GM12878 (cell line): ENCODE results near the gene SCAANT1. TPM values are rescaled to one million over a fixed set of nuclear protein-coding genes. Genes with fewer than 3 reads are reported as not detected.
A peak's percentile ranks its signal among the peaks of the same experiment; 100 is the strongest.

Experiments
- BCL3 ChIP-seq: IDR thresholded peaks from 2 replicates; pipeline ENCODE4 v1.6.1; 2011; ENCODE audit warnings: borderline replicate concordance, low read depth, mild to moderate bottlenecking, moderate library complexity, low read length; ENCODE audit not compliant: insufficient read depth, poor library complexity, severe bottlenecking
- BMI1 ChIP-seq: fragments of 450-650 bp; IDR thresholded peaks from 2 replicates; pipeline ENCODE4 v1.6.1; 2016; ENCODE audit warnings: mild to moderate bottlenecking, moderate library complexity, borderline replicate concordance
- CBFB ChIP-seq: IDR thresholded peaks from 2 replicates; pipeline ENCODE4 v1.6.1; 2016; ENCODE audit warnings: antibody characterized with exemption, low read depth
- CHD2 ChIP-seq: IDR thresholded peaks from 2 replicates; pipeline ENCODE4 v1.6.1; 2011; ENCODE audit warnings: low read depth, low read length, improper control_type of control experiment, borderline replicate concordance
- CREB1 ChIP-seq: IDR thresholded peaks from 2 replicates; pipeline ENCODE4 v1.6.1; 2012; ENCODE audit warnings: low read depth, mild to moderate bottlenecking, inconsistent platforms
- DPF2 ChIP-seq: fragments of 450-650 bp; IDR thresholded peaks from 2 replicates; pipeline ENCODE4 v1.6.1; 2017; ENCODE audit warnings: mild to moderate bottlenecking
- E2F4 ChIP-seq: IDR thresholded peaks from 2 replicates; pipeline ENCODE4 v1.6.1; 2012; ENCODE audit warnings: low read depth, low read length, improper control_type of control experiment
- E2F8 ChIP-seq: fragments of 450-650 bp; IDR thresholded peaks from 2 replicates; pipeline ENCODE4 v1.6.1; 2018; ENCODE audit warnings: mild to moderate bottlenecking, low read depth, moderate library complexity; ENCODE audit not compliant: partially characterized antibody
- FOXM1 ChIP-seq: IDR thresholded peaks from 2 replicates; pipeline ENCODE4 v1.6.1; 2012; ENCODE audit warnings: low read depth, mild to moderate bottlenecking, inconsistent platforms, low read length, moderate library complexity
- HCFC1 ChIP-seq: fragments of 150-350 bp; IDR thresholded peaks from 2 replicates; pipeline ENCODE4 v1.6.1; 2014; ENCODE audit warnings: low read length
- IKZF1 ChIP-seq: fragments of 450-650 bp; conservative IDR thresholded peaks from 2 replicates; pipeline ENCODE4 v1.6.1; 2017; ENCODE audit warnings: antibody characterized with exemption, mild to moderate bottlenecking
- MXI1 ChIP-seq: fragments of 150-350 bp; IDR thresholded peaks from 2 replicates; pipeline ENCODE4 v1.6.1; 2011; ENCODE audit warnings: low read depth, mild to moderate bottlenecking, inconsistent platforms, low read length, improper control_type of control experiment
- MYC ChIP-seq: IDR thresholded peaks from 2 replicates; pipeline ENCODE4 v1.6.1; 2011; ENCODE audit warnings: mild to moderate bottlenecking, low read length, moderate library complexity, inconsistent platforms; ENCODE audit not compliant: insufficient read depth, insufficient replicate concordance, insufficient read length, severe bottlenecking
- NBN ChIP-seq: fragments of 450-650 bp; IDR thresholded peaks from 2 replicates; pipeline ENCODE4 v1.6.1; 2016
- NFIC ChIP-seq: IDR thresholded peaks from 2 replicates; pipeline ENCODE4 v1.6.1; 2012; ENCODE audit warnings: low read depth, mild to moderate bottlenecking, inconsistent platforms, low read length, moderate library complexity
- NFYB ChIP-seq: IDR thresholded peaks from 2 replicates; pipeline ENCODE4 v1.6.1; 2011; ENCODE audit warnings: low read depth, mild to moderate bottlenecking, low read length, improper control_type of control experiment, moderate library complexity; ENCODE audit not compliant: insufficient read depth
- NRF1 ChIP-seq: conservative IDR thresholded peaks from 2 replicates; pipeline ENCODE4 v1.6.1; 2011; ENCODE audit warnings: mild to moderate bottlenecking, low read depth, low read length, improper control_type of control experiment
- POLR2A ChIP-seq: IDR thresholded peaks from 2 replicates; pipeline ENCODE4 v1.6.1; 2011; ENCODE audit warnings: low read depth, mild to moderate bottlenecking, low read length
- POLR2AphosphoS2 ChIP-seq: IDR thresholded peaks from 2 replicates; pipeline ENCODE4 v1.6.1; 2011; ENCODE audit warnings: low read depth, mild to moderate bottlenecking, low read length, improper control_type of control experiment, moderate library complexity
- RAD21 ChIP-seq: IDR thresholded peaks from 2 replicates; pipeline ENCODE4 v1.6.1; 2011; ENCODE audit warnings: mild to moderate bottlenecking, low read depth, low read length, moderate library complexity; ENCODE audit not compliant: insufficient read depth
- SUPT20H ChIP-seq: IDR thresholded peaks from 2 replicates; pipeline ENCODE4 v1.6.1; 2011; ENCODE audit warnings: low read depth, mild to moderate bottlenecking, low read length, moderate library complexity, borderline replicate concordance; ENCODE audit not compliant: control insufficient read depth
- TARDBP ChIP-seq: IDR thresholded peaks from 2 replicates; pipeline ENCODE4 v1.6.1; 2016; ENCODE audit warnings: borderline replicate concordance
- ZNF207 ChIP-seq: fragments of 450-650 bp; IDR thresholded peaks from 2 replicates; pipeline ENCODE4 v1.6.1; 2014; ENCODE audit warnings: antibody characterized with exemption, mild to moderate bottlenecking, borderline replicate concordance
- polyA plus RNA-seq, 11 experiments: library from polyadenylated mRNA; depleted of rRNA in 4 of 11; unstranded in 6 of 11; stranded (reverse) in 5 of 11; fragments of >200 nt; fragmentation: Nextera tagmentation in 4 of 11; fragmentation: Illumina TruSeq in 1 of 11; extraction: Ambion mirVana in 4 of 11; extraction: Trizol in 1 of 11; gene quantifications; 1 replicate in 1 of 11; 2 replicates in 10 of 11; pipeline versions ENCODE4 v1.2.1 to v1.2.3, GENCODE V29; 2011 to 2016; ENCODE audit warnings: inconsistent platforms in 2 of 11, missing spikeins in 2 of 11, low read depth in 1 of 11
- total RNA-seq, 4 experiments: library from RNA; depleted of rRNA in 3 of 4; stranded (reverse); fragments of >200 nt in 3 of 4; fragmentation: Illumina TruSeq in 1 of 4; extraction: Trizol in 1 of 4; gene quantifications; 2 replicates each; pipeline versions ENCODE4 v1.2.1 to v1.2.3, GENCODE V29; 2013 to 2021
- TF ChIP-seq, protein P1 (sequence below): fragments of 450-650 bp; IDR thresholded peaks from 2 replicates; pipeline ENCODE4 v1.6.1; 2017; ENCODE audit warnings: mild to moderate bottlenecking, low read depth, inconsistent platforms; ENCODE audit not compliant: poor library complexity, severe bottlenecking

The SCAANT1 gene
- total and polyA plus RNA-seq, 10 of the 15 experiments (the other 5 are each of a cell fraction or from before 2014, with no cell fraction given): 0.60 to 1.7 (median 0.95) TPM; not detected in 6

DNA sequence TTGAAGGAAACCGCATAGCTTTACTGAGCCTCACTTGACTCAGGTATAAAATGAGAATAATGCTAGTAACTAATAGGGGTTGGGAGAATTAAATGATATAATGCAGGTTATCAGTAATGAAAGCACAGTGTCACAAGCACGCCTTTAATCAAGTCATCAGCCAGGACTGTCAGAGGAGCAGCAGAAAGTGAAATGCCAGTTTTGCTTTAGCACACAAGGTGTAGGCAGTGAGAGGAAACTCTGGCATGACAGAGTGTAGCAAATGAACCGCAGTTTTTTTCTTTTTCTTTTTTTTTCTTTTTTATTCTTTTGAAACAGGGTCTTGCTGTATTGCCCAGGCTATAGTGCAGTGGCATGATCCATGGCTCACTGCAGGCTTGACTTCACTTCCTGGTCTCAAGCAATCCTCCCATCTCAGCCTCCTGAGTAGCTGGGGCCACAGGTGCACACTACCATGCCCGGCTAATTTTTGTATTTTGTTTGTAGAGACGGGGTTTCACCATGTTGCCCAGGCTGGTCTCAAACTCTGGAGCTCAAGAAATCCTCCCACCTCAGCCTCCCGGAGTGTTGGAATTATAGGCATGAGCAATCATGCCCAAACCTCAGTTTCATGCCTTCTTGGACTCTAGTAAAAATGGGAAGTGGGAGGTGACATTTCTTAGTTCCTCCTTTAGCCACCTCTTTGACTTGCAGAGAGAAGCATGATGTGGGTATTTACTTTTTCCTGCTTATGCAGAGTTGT is 9.7 kb upstream of the SCAANT1 start (continued):
- TF ChIP-seq E2F8: no peak
- TF ChIP-seq BMI1: peak; percentile 24; the same call in 1 of the 2 replicates
- no peak for TF ChIP-seq RAD21
- TF ChIP-seq MXI1: 0 out of 2 replicates have a peak, but pooled peaks have one; percentile 48
- TF ChIP-seq, protein P1, sequence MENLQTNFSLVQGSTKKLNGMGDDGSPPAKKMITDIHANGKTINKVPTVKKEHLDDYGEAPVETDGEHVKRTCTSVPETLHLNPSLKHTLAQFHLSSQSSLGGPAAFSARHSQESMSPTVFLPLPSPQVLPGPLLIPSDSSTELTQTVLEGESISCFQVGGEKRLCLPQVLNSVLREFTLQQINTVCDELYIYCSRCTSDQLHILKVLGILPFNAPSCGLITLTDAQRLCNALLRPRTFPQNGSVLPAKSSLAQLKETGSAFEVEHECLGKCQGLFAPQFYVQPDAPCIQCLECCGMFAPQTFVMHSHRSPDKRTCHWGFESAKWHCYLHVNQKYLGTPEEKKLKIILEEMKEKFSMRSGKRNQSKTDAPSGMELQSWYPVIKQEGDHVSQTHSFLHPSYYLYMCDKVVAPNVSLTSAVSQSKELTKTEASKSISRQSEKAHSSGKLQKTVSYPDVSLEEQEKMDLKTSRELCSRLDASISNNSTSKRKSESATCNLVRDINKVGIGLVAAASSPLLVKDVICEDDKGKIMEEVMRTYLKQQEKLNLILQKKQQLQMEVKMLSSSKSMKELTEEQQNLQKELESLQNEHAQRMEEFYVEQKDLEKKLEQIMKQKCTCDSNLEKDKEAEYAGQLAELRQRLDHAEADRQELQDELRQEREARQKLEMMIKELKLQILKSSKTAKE: no peak
- TF ChIP-seq POLR2A: no peak
- TF ChIP-seq IKZF1: peak; percentile 97
- no peak for TF ChIP-seq TARDBP
- TF ChIP-seq FOXM1: peak; percentile 44; the same call in 1 of the 2 replicates
- TF ChIP-seq NBN: peak; percentile 88; the same call in 1 of the 2 replicates
- no peak for TF ChIP-seq HCFC1
- peak; percentile 33; the same call in 1 of the 2 replicates for TF ChIP-seq CREB1
- TF ChIP-seq CBFB: no peak
- TF ChIP-seq BCL3: no peak
- TF ChIP-seq DPF2: peak; percentile 86
- no peak for TF ChIP-seq E2F4
- TF ChIP-seq POLR2AphosphoS2: no peak
- TF ChIP-seq SUPT20H: no peak
- TF ChIP-seq CHD2: peak; percentile 47; the same call in 1 of the 2 replicates
- TF ChIP-seq NFYB: no peak
- TF ChIP-seq NRF1: no peak
- TF ChIP-seq MYC: no peak
- peak; percentile 71 for TF ChIP-seq NFIC
- no peak for TF ChIP-seq ZNF207
- TF ChIP-seq, all 136 proteins: peak for 36
